ENCODE results near the gene NEURL3. TPM values are rescaled to one million over a fixed set of nuclear protein-coding genes. Genes with fewer than 3 reads are reported as not detected.
A peak's percentile ranks its signal among the peaks of the same experiment; 100 is the strongest.

Gene NEURL3
- total and polyA plus RNA-seq, 12 donors, result 0.03 to 0.41 (median 0.18) TPM; not detected in 8

DNA sequence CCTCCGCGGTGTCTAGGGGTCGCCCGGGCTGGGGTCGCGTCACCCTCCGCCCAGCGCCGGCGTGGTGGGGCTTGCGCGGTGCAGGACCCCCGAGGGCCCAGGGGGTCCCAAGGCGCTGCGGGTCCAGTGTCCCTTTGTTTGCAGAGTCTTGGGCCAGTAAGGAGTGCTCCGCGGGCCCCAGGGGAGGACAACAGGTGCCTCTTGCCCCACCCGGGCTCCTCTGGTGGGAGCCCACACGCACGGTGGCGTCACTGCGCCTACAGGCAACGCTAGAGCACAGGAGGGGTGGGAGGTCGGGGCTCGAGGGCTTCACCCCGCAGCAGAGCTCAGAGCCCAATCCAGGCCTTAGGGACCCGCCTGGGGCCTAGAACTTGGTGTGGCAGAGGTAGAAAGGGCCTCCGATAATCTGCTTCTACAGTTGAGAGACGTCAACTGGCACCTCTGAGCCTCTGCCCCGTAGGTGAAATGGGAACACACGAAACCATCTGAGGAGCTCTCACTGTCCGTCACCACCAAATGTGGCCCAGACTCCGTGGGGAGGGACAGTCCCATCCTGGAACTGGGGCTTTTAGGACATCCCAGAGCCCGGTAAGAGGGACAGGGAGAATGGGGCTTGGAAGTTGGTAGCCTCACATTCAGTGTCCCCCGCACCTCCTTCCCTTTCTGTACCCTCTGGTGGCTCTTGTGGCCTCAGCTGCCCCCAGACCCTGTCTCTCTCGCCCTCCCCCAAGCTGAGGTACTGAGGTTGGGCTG is 32.8 kb upstream of the NEURL3 start:
- Histone ChIP-seq H3K27me3 (no peaks in the 10 kb centered on the region), H3K4me3 (peak overlapping the region in 3 of 4 donors; percentile 75 to 93 (median 82)), H3K9me3 (replicated peaks in 1 of 3) (no peaks in the 10 kb centered on the region), H3K4me1 (replicated peaks in 1 of 2) (peaks cover 8 to 25% of the 10 kb centered on the region in 2 donors), H3K27ac (peak overlapping the region in 3 of 5 donors; percentile 76 to 94 (median 91)), H3K36me3 (replicated peaks in 1 of 2) (no peaks in the 10 kb centered on the region)
- DNase-seq, result peak in 3 of 7 donors; percentile 15 to 28 (median 21)
- intact Hi-C loops (cut with DNase I), result no loop called here
- 11 to 92% (median 34%) methylated on average over 4 to 36 of the region's 36 CpGs for WGBS, 4 donors
- TF ChIP-seq POLR2A (IDR thresholded peaks at IDR 0.05), result no peak
- TF ChIP-seq, protein P1, sequence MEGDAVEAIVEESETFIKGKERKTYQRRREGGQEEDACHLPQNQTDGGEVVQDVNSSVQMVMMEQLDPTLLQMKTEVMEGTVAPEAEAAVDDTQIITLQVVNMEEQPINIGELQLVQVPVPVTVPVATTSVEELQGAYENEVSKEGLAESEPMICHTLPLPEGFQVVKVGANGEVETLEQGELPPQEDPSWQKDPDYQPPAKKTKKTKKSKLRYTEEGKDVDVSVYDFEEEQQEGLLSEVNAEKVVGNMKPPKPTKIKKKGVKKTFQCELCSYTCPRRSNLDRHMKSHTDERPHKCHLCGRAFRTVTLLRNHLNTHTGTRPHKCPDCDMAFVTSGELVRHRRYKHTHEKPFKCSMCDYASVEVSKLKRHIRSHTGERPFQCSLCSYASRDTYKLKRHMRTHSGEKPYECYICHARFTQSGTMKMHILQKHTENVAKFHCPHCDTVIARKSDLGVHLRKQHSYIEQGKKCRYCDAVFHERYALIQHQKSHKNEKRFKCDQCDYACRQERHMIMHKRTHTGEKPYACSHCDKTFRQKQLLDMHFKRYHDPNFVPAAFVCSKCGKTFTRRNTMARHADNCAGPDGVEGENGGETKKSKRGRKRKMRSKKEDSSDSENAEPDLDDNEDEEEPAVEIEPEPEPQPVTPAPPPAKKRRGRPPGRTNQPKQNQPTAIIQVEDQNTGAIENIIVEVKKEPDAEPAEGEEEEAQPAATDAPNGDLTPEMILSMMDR (IDR thresholded peaks at IDR 0.05), result no peak

DNA sequence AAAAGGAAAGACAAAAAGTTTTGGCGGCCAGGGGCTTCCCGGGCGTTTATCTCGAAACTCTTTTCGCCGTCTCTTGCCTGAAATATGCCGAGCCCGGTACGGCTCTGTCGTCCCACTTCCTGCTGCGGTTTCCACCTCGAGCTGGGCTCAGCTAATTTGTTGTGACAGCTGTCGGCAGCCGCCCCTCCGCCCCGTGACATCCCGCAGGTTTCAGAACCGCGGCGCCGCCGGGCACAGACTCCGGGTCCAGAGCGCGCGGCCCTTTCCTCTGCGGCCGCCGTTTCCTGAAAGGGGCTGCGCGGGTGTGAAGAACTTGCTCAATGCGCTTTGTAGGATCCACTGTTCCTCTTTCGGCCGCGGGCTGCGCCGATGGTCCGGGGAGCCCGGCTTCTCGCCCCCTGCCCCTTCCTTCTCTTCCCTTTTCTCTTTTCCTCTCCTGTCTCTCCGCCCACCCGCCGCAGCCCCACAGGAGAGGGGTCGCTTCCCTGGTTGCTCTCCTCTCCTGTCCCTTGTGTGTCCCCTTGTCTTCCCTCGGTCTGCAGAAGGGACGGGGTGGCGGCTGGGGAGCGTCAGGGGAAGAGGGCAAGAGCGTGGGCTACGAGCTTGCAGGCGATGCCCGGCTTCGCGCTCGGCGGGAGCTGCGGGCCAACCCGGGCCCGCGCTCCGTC is 32.0 kb upstream of the NEURL3 start:
- 0 to 1% (median 1%) methylated on average over 28 to 61 of the region's 61 CpGs for WGBS, 4 donors
- peak overlapping the region; percentile 57 to 94 (median 86) for H3K27ac ChIP-seq
- TF ChIP-seq POLR2A (IDR thresholded peaks at IDR 0.05), result peak in 1 of 2 donors; percentile 36
- TF ChIP-seq, protein P1 (IDR thresholded peaks at IDR 0.05), result no peak
- H3K9me3 ChIP-seq (replicated peaks in 1 of 3), result no peaks in the 10 kb centered on the region
- peak; percentile 58 to 84 (median 72) for DNase-seq
- peak overlapping the region; percentile 38 to 93 (median 78) for H3K4me3 ChIP-seq
- no peaks in the 10 kb centered on the region for H3K27me3 ChIP-seq
- peaks cover 8 to 31% of the 10 kb centered on the region in 2 donors for H3K4me1 ChIP-seq (replicated peaks in 1 of 2)
- intact Hi-C loops (cut with DNase I), result no loop called here
- no peaks in the 10 kb centered on the region for H3K36me3 ChIP-seq (replicated peaks in 1 of 2)

DNA sequence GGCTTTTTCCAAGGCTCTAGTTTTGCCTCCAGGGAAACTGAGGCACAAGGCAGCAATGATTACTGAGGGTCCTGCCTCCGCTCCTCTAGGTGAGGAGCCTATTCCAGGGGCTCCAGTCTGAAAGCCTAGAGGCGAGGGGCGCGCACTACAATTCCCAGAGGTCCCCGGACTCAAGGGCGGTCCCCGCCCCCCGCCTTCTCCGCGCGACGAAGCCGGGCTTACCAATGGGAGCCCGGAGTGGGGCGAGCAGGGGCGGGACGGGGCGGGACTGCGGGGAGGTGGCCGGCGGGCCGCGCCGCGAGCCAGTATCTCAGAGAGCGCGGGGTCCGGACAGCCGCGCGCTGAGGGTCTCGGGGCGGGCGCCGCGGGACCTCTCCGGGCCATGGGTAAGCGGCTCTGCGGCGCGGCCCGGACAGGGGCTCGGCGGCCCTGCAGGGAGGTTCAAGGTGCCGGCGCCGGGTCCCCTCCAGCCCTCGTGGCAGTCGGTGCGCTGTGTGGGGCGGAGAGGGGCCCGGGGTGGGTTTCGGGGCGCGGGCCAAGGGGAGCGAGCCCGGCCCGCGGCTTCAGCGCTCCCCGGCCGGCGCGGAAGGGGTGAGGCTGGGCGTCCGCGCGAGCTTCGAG is 31.4 kb upstream of the NEURL3 start, which contains the start of gene ARID5A:
Gene ARID5A (plus strand): TSS at position 308 of the 621 bp plus-strand sequence. CDS start 75 bp downstream, at position 383.
- TF ChIP-seq POLR2A (IDR thresholded peaks at IDR 0.05), result peak; percentile 66 to 78
- TF ChIP-seq, protein P1 (IDR thresholded peaks at IDR 0.05), result peak; percentile 21 to 61 (median 49)
- WGBS, 4 donors, result 0 to 25% (median 1%) methylated on average over 2 to 69 of the region's 69 CpGs
- H3K9me3 ChIP-seq (replicated peaks in 1 of 3), result no peaks in the 10 kb centered on the region
- peak within 1 kb of the TSS; percentile 57 to 94 (median 86) for H3K27ac ChIP-seq
- H3K27me3 ChIP-seq, result no peaks in the 10 kb centered on the region
- H3K4me1 ChIP-seq (replicated peaks in 1 of 2), result peaks cover 8 to 35% of the 10 kb centered on the region in 2 donors
- peak; percentile 89 to 96 (median 93) for DNase-seq
- H3K4me3 ChIP-seq, result peak within 1 kb of the TSS; percentile 38 to 93 (median 78)
- intact Hi-C loops (cut with DNase I), result no loop called here
- no peaks in the 10 kb centered on the region for H3K36me3 ChIP-seq (replicated peaks in 1 of 2)

DNA sequence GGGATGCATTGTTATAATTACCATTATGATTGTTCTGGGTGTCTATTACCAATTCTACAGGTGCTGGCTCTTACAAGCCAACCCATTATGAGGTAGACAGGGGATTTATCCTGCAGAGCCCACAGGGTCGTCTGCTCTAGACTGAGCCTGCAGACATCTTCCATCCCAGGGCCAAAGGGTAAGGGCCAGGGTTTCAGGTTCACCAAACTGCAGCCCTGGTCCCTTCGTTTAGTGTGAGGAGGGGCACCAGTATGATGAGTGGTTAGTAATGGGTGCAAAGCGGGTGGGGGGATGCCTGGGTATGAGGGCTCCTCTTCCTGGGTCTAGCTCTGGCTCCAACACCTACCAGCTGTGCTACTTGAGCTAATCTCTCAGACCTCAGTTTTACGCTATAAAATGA is 30.2 kb upstream of the NEURL3 start:
- Histone ChIP-seq H3K27me3 (no peaks in the 10 kb centered on the region), H3K4me3 (no peak overlapping the region), H3K9me3 (replicated peaks in 1 of 3) (no peaks in the 10 kb centered on the region), H3K27ac (no peak overlapping the region), H3K4me1 (replicated peaks in 1 of 2) (peaks cover 8 to 39% of the 10 kb centered on the region in 2 donors), H3K36me3 (replicated peaks in 1 of 2) (no peaks in the 10 kb centered on the region)
- no peak for TF ChIP-seq POLR2A (IDR thresholded peaks at IDR 0.05)
- TF ChIP-seq, protein P1 (IDR thresholded peaks at IDR 0.05), result no peak
- peak in 1 of 7 donors; percentile 13 for DNase-seq
- intact Hi-C loops (cut with DNase I), result no loop called here
- 89 to 93% (median 91%) methylated on average over 4 of the region's 4 CpGs for WGBS, 4 donors

Measured in adrenal gland (tissue), 12 donors.